Measurements from ENCODE around the gene AVL9.

The AVL9 gene

DNA sequence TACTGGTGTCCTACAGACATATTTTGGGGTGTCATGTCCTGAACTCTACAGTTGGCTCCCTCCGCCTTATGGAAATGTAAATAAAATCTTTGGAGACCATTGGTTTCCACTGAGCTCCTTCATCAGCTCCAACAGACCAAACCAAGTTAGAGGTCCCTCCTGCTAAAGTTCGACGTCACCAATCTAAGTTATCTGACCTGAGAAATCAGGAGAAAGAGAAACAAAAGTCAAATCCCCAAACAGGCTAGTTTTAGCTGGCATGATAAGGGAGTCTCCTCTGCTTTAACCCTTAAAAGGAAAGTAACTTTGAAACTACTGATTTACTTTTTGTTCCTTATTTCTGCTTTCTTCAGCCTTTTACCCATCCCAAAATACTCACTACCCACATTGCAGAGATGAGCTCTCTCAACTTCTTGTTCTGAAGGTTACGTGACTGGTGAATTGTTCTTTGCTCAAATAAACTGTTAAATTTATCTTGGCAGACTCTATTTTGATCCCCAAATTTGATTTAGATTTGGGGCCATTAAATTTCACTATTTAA lies 39.9 kb downstream of the AVL9 start:
- no peak for DNase-seq

DNA sequence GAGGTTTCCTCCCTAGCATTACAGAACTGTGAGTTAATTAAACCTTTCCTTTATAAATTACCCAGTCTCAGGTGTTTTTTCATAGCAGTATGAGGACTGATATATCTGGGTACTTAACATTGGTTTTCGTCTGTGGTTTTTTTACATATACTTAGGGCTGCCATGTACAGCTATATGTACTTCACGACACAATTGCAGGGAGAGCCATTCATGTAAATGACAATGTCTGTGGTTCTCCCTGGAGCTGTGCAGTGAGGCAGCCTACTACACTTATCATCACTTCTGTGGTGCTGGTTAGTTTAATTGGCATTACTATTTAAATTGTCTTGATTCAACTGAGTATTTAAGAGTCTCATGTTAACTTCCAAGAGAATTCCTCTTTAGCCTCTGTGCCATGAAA lies 40.7 kb downstream of the AVL9 start:
- DNase-seq, result no peak

DNA sequence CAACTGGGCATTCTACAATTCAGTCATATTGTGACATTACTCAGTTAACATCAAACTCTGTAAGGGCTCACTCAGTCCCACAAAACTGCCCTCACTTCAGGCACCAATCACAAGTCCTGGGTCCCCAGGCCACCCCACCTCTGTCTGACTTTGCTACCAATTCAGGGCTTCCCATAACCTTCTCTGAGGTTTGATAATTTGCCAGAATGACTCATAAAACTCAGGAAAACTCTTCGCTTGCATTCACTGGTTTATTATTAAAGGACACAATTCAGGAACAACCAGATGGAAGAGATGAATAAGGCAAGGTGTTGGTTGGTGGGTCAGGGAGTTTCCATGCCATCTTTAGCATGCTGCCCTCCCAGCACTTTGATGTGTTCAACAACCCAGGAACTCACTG lies 41.3 kb downstream of the AVL9 start:
- DNase-seq, result no peak

DNA sequence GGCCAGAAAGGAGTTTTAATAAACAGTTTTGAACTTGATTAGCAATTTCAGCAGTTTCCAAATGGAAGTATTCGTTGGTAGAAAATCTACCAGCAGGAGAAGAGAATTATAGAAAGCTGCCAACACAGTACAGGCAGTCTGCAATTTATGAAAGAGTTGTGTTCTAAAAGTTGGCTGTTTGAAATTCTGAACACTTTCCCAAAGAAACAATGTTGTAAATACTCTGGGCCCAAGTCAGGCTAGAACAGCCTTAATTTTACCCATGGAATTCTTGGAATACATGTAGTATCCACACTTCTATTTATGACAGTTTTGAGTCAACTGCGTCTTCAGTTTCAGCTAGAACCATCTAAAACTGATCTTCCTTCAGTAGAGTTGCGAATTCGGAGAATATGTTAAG lies 42.5 kb downstream of the AVL9 start:
- DNase-seq, result no peak

DNA sequence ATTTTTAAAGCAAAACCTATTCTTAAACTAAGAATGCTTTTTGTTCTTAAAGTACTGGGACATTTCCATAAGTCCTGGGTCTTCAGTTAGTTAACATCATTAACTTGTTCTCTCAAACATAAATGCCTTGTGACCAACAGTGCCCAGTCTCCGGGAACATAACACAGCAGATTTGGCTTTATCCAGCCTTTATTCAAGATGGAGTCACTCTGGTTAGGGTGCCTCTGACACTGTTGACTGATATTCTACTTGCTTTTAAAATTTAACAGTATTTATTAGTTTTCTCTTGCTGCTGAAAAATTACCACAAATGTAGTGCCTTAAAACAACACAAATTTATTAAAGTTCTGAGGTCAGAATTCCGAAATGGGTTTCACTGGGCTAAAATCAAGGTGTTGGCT lies 44.1 kb downstream of the AVL9 start:
- no peak for DNase-seq

DNA sequence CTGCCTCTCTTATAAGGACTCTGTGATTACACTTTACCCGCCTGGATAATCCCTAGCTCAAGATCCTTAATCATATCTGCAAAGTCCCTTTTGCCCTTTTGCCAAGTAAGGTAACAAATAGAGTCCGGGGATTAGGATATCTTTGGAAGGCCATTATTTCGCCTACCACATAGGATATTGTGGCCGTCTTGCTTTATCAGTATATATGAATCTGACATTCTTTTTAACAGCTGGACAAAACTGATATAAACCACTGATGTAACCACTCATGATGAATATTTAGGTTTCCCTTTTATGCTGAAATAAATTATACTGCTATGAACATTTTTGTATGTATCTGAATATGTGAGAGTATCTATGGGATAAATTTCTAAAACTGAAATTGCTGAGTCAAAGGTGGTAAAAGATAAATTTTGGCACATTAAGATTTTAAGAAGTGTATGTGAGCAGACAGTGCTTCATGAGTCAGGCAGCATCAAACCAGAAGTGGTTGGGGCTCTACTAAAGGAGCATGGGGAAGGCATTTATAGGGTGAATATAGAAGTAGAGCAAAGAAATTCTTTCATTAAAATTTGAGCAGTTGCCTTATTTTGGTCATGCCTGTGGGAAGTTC lies 44.7 kb downstream of the AVL9 start:
- no peak for DNase-seq

DNA sequence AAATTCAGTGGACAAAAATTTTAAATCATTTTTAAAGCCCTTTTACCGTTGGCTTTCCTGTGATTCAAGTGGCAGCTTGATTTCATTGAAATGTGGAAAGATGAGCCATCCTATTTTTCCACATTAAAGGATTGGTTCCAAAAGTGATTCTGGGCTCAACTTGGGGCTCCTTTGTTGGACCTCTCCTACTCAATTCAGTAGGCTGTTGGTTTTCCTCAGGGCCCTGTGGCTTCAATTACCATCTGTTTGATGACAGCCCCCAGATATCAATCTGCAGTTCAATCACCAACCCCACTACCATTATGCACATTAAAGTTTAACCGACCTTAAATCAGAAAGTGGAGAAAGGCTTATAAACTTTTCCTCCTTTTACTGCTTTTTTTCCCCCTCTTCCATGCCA lies 47.3 kb downstream of the AVL9 start:
- no peak for DNase-seq

DNA sequence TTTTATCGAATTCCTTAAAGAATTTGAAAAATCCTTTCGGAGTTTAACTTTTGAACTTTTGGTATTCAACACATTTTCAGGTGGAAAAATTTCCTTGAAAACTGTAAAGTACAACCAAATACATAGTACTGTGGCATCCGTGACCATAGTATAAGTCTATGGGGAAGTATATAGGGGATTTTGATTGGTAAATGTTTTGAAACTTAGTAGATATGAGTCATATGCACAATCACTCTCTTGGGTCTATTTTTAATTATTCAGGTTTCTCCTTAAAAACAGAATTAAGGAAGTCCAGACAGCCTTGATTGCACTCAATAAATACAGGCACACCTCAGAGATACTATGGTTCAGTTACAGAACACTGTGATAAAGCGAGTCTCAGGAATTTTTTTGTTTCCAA lies 64.2 kb downstream of the AVL9 start:
- no peak for DNase-seq

DNA sequence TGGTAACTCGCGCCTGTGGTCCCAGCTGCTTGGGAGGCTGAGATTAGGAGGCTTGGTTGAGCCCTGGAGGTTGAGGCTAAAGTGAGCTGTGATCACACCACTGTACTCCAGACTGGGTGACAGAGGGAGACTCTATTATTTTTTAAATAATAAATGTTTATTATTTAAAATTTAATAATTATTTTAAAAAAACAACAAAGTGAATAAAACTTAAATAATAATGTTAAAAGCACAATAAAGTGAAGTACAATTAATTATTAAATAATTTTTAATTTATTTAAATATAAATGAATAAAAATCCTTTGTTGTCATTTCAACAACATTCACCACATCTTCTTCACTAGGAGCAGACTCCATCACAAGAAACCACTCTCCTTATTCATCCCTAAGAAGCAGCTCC lies 64.8 kb downstream of the AVL9 start:
- no peak for DNase-seq

DNA sequence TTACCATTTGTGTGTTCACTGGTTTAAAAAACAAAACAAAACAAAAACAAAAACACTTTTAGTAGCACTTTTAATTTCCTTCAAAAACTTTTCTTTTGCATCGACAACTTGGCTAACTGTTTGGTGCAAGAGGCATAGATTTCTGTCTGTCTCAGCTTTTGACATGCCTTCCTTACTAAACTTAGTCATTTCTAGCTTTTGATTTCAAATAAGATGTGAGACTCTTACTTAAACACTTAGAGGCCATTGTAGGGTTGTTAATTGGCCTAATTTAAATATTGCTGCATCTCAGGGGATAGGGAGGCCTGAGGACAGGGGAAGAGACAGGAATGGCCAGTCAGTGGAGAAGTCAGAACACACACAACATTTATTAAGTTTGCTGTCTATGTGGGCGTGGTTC lies 66.3 kb downstream of the AVL9 start:
- DNase-seq, result no peak

DNA sequence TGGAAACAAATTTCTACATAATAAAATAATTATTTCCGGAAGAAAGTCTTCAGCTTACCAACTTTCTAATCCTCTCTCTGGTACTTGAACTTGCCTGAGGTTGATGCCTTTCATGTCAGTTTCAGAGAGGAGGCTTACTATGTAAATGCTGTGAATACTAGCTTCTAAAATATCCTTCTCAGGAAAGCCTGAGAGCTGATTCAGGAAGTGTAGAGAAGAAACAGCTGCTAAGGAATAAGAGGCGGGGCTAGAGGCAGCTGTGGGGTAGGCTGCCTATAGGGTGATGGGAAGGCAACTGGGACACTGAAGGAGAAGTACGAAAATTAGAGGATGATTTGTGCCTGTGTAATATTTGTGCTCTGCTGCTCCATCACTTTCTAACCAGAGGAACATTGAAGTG lies 69.3 kb downstream of the AVL9 start:
- DNase-seq, result no peak

DNA sequence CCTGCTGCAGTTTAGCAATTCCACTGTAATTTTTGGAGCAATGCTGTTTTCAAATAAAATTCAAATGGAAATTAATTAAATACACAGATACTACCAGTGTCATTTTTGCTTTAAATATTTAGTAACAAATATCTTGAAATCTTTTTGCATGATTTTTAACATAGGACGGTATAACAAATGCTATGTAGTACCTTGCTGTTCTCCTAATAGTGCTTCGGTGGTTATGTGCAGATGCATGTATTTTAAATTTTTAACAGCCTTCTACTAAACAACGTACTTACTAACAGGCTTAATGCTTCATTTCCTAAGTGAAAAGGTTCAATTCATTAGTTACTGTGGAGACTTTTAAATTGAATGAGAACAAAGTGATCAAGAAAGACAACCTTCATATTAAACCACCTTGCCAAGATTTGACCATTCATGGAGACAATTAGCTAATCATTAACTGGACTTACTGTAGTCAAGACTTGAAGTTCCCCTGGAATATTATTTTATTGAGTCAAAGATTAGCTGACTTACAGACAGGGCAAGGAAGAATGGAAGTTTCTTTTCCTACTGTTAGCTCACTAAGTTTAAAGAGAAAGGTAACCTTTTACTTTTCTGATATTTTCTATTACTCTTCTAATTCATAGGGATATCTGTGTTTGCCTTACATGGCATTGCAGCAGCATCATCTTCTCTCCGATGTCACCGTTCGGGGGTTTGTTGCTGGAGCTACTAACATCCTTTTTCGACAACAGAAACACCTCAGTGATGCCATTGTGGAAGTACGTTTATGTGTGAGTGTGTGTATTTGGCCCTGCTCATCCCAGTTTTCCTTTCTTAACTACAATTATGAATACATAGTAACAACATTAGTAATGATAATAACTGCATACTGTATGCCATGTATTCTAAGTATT lies 74.3 kb downstream of the AVL9 start:
- DNase-seq, result no peak

DNA sequence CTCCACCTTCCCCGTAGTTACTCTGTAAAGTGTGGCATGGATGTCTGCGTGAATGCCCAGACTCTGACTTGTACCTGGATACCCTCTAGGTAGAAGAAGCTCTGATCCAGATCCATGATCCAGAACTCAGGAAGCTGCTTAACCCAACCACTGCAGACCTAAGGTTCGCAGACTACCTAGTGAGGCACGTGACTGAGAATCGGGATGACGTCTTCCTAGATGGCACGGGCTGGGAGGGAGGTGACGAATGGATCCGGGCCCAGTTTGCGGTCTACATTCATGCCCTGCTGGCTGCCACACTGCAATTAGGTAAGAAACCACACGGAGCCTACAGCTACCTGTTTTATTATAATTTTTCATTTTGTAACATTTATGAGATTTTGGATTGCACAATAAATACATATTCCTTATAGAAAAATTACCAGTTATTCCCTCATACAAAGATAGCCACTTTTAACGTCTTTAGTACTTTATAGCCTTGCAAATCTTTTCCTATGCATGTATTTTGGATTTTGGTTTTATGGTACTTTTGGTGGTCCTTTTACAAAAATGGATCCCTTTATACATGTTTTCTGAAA lies 77.9 kb downstream of the AVL9 start:
- DNase-seq, result no peak

DNA sequence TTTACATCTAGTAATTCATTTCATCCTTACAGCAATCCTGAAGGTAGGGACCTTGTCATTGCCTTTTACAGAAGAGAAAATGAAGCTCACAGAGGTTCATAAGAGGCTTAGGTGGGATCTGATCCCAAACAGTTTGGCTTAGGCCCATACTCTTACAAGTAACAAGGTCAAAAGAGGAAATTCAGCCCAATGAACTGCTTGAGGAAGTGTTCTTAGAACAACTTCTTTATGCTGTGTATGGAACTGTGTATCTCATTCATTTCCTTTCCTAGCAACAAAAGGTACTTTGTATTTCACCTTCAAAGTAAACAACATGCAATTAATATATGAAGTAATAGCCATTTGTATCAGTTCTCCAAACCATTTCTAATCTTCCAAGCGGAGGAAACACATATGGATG lies 79.3 kb downstream of the AVL9 start:
- no peak for DNase-seq

DNA sequence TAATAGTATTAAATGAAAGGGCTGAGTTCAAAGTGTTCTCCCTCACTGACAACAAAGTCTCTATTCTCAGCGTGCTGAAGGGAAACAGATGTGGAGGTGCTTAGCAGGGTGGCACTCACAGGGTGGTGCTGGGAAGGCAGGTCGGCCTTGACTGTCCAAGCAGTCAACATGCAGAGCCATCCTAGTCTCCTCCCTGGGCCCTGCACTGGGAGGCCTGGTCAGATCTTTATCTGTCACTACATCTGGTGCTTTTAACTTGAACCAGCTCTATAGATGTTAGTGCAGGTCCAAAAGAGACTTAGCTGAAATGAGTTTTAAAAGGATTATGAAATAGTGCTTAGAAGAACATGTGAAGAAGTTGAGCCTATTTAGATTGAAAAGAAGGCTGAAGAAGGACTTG lies 82.1 kb downstream of the AVL9 start:
- no peak for DNase-seq

DNA sequence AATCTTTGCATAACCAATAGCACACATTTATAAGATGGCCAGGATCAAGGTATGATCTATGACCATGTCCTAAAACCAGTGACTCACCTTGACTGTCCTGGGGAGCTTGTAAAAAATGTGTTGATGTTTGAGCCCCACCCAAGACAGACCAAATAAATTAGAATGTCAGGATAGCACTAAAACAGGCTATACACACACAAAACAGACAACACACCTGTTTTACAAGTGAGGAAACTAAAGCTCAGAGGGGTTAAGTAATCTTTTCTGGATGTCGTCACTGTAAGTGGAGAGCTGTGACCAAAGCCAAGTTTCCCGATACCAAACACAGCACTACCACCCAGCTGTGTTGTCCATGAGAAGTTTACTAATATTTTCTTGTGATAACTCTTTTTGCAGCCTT lies 84.5 kb downstream of the AVL9 start:
- DNase-seq, result no peak

DNA sequence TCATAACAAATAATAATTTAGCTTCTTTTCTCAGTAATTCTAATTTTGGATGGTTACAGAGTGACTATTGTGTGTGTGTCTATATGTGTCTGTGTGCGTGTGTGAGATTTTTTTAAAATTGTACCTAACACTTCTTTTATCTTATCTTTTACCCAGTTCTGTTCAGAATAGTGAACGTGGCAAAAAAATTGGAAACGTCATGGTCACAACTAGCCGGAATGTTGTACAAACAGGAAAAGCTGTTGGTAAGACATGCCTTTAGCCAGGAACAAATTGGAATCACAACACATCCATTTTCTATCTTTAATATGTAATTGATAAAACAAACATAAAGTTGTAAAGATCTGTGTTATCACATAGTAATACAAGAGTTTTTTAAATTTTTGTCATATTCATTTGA lies 85.4 kb downstream of the AVL9 start:
- DNase-seq, result no peak

DNA sequence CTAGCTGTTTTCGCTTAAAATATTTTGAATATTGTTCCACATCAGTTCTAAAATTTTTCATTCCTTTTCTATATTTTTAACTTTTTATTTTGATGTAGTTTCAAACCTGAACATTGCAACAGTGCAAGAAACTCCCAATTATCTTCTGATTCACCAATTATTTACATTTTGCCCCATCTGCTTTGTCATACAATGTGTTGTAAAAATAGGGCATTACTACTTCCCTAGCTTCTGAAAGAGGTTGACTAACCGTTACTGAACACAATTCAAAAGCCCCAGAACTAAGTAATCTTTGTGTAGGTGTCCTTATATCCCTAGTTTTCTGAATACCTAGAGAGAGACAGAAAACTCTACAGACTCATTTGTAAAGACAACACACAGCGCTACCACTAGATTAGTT lies 86.7 kb downstream of the AVL9 start:
- no peak for DNase-seq

DNA sequence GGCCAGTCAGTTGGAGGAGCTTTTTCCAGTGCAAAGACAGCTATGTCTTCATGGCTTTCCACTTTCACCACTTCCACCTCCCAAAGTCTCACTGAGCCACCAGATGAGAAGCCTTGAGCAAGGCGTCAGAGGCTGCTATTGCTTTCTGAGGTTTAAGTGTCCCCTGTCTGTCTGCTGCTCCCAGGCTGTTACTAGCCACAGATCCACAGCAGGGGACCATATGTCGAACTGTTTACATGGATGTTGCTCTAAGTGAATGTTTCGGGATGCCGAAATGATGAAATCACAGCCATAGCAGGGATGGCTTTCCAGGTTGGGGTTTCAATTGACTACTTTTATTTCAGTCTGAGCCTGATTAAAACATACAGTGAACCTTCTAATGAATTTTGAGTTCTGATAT lies 88.5 kb downstream of the AVL9 start:
- DNase-seq, result no peak

DNA sequence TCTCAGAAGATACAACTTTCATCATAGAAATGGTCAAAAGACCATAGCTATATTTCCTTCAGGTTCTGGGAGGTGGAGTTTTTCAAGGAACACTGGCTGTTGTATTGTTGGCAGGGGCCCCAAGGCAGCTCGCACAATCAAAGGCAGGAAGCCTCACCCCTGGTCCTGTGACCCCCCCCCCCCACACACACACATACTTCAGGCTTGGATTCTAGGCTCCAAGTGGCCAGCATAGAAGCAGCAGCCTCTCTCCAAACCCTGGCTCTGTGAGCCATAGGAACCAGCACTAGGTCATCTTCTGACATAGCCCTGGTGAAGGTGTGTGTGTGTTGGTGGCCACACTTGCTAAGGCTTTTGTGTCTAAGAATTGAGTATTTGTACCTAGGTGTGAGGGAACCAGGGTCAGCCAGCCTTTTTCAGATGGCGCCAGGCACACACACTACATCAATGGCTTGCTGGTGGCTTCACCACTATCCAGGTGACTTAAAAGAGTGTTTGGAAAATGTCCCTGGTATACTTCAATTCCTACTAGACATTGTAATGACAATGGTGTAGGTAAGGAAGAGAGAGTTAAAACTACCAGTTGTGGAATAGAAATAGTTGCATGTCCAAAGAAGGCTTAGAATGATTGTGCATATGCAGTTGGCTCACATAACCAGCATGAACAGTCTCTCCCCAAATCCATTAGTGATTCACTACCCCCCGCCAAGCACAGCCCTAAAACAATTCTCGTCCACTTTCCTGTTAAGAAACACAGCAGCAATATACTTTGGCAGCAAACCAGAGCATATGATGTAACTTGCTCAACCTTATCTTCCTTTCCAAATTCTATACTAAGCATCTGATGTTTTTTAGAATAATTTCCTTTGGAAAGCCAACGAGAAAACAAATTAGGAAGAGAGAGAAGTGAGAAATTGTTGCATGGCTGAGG lies 91.3 kb downstream of the AVL9 start:
- no peak for DNase-seq

DNA sequence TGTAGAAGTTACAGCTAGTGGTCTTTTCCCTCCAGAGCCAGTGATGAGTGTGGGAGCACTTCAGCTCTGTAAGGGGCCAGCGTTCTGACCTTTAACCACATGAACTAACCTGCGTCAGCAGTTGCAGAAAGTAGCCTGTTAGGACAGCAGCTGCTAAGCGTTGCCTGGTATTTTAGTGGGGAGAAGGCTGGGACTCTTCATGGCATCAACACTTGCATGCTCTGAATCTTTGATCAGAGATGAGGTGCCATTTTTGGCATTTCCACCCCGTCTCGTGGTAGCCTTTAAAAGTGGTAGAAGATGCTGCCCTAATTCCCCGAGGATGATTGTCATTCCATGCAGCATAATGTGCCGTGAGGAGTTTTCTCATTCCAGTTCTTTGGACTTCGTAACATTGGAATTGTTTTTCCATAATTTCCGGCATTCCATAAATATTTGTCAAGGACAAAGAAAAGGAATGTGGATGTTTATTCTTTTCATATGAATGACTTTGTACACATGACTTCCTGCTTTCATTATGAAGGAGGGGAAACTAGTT lies 92.2 kb downstream of the AVL9 start:
- no peak for DNase-seq

DNA sequence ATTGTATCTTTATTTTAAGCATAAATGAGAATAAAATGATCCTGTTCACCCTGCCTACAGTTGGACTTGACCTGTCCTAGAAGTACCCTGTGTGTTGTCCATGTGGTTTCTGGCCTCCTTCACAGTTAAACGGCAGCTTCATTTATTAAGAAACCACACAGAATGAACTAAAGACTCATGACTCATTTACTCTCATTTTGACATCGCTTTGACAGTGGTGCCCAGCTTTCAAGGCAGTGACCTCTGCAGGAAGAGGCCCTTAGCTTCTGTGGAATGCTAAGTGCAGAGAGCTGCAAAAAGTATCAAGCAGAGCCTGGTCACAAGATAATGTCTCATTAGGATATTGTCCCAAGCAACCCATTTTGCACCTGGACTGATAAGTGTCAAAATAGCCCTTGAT lies 93.4 kb downstream of the AVL9 start:
- DNase-seq, result no peak

DNA sequence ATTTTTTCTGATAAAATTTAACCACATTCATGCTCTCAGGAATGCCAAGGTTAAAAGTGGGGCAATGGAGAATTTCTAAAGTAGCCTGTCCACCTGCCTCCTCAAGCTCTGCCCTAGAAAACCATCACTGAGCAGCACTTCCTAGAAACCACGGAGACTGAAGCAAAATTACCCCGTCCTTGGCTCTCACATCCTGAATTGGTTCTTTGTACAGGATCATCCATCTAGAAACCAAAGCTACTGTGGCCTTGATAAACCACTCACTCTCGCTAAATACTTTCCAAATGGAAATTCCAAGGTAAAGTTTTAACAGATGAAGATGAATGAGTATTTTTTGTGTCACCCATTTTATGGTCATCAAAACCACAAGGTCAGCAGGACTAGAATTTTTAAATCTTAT lies 96.6 kb downstream of the AVL9 start:
- no peak for DNase-seq
